SJSA1 (cell line): Measurements from ENCODE around the gene PGP. TPM values are rescaled to one million over a fixed set of nuclear protein-coding genes. Genes with fewer than 3 reads are reported as not detected.

Experiments
- DNase-seq, 2 experiments: peaks; one replicate each; pipeline ENCODE4 v3.0.0-alpha.2; 2015 to 2020; ENCODE audit warnings: low spot score in 2 of 2, low read depth in 1 of 2
- H3K27ac ChIP-seq: fragments of 250-450 bp; sonication (Bioruptor Pico); 2 replicates; pipeline ENCODE4 v1.5.1; 2020; ENCODE audit warnings: mild to moderate bottlenecking, moderate library complexity
- H3K27me3 ChIP-seq: fragments of 250-450 bp; sonication (Bioruptor Pico); replicated peaks from 2 replicates; pipeline ENCODE4 v1.5.1; 2020; ENCODE audit warnings: mild to moderate bottlenecking, moderate library complexity
- H3K36me3 ChIP-seq: fragments of 250-450 bp; sonication (Bioruptor Pico); 2 replicates; pipeline ENCODE4 v1.5.1; 2020; ENCODE audit warnings: mild to moderate bottlenecking
- H3K4me1 ChIP-seq: fragments of 250-450 bp; sonication (Bioruptor Pico); replicated peaks from 2 replicates; pipeline ENCODE4 v1.6.1; 2021; ENCODE audit warnings: mild to moderate bottlenecking
- H3K4me3 ChIP-seq: fragments of 250-450 bp; sonication (Bioruptor Pico); 2 replicates; pipeline ENCODE4 v1.5.1; 2020; ENCODE audit warnings: mild to moderate bottlenecking
- H3K9me3 ChIP-seq: fragments of 250-450 bp; sonication (Bioruptor Pico); replicated peaks from 2 replicates; pipeline ENCODE4 v1.5.1; 2020; ENCODE audit warnings: mild to moderate bottlenecking
- total RNA-seq: library from RNA; depleted of rRNA; stranded (reverse); fragments of >200 nt; shearing (Covaris generic); gene quantifications from 2 replicates; pipeline ENCODE4 v1.2.3, GENCODE V29; 2014

Gene PGP
- total RNA-seq, 1 experiment from 2014 or later: 37.8 TPM

DNA sequence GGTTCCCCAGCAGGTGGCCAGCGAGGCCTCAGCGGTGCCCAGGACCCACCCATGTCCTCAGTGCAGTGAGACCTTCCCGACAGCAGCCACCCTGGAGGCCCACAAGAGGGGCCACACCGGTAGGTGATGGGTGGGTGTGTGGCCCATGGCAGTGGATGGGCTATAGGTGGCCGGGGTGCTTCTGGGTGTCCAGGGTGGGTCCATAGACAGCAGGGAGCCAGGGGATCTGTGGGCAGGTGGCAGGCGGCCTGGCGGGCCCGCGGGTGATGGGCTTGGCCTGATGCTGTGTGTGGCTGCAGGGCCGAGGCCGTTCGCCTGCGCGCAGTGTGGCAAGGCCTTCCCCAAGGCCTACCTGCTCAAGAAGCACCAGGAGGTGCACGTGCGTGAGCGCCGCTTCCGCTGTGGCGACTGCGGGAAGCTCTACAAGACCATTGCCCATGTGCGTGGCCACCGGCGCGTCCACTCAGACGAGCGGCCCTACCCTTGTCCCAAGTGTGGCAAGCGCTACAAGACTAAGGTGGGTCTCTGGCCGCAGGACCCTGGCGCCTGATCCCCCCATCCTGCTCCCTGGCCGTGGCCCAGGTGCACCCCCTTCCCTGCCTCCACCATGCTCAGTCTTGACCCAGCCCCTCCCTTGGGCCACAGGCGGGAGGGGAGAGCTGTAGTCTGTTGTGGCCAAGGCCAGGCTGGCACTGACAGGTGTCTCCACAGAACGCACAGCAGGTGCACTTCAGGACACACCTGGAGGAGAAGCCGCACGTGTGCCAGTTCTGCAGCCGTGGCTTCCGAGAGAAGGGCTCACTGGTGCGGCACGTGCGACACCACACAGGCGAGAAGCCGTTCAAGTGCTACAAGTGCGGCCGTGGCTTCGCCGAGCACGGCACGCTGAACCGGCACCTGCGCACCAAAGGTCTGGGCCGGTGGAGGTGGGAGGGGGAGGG, 19.5 kb upstream of the PGP start:
- Histone ChIP-seq H3K36me3 (peaks cover 86% of the 10 kb centered on the region), H3K27me3 (no peaks in the 10 kb centered on the region), H3K4me1 (no peaks in the 10 kb centered on the region), H3K9me3 (no peaks in the 10 kb centered on the region), H3K4me3 (no peak overlapping the region), H3K27ac (no peak overlapping the region)
- DNase-seq: no peak

DNA sequence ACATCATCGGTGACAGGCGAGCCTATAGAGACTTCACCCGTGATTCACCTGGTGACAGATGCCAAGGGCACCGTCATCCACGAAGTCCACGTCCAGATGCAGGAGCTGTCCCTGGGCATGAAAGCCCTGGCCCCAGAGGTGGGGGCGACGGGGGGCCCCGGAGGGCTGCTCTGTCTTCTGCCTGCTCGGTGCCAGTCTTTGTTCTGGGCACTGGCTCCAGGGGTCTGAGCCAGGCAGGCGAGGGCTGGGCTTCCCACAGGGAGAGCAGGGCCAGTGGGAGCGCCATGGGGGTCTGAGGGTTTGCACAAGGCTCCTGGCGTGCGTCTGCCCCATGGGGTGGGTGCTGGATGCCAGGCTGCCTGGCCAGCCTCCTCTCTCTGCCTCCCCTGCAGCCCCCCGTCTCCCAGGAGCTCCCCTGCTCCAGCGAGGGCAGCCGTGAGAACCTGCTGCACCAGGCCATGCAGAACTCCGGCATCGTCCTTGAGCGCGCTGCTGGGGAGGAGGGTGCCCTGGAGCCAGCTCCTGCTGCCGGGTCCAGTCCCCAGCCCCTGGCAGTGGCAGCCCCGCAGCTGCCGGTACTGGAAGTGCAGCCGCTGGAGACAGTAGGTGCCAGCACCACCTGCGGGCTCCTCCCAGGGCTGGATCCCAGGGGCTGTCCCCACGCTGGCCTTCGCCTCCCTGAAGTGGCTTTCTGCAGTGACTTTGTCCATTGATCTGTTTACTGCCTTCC, 18.6 kb upstream of the PGP start:
- Histone ChIP-seq H3K36me3 (peaks cover 92% of the 10 kb centered on the region), H3K4me1 (no peaks in the 10 kb centered on the region), H3K4me3 (no peak overlapping the region), H3K9me3 (no peaks in the 10 kb centered on the region), H3K27ac (no peak overlapping the region), H3K27me3 (no peaks in the 10 kb centered on the region)
- DNase-seq: peak in 1 of 2 experiments; percentile 45

DNA sequence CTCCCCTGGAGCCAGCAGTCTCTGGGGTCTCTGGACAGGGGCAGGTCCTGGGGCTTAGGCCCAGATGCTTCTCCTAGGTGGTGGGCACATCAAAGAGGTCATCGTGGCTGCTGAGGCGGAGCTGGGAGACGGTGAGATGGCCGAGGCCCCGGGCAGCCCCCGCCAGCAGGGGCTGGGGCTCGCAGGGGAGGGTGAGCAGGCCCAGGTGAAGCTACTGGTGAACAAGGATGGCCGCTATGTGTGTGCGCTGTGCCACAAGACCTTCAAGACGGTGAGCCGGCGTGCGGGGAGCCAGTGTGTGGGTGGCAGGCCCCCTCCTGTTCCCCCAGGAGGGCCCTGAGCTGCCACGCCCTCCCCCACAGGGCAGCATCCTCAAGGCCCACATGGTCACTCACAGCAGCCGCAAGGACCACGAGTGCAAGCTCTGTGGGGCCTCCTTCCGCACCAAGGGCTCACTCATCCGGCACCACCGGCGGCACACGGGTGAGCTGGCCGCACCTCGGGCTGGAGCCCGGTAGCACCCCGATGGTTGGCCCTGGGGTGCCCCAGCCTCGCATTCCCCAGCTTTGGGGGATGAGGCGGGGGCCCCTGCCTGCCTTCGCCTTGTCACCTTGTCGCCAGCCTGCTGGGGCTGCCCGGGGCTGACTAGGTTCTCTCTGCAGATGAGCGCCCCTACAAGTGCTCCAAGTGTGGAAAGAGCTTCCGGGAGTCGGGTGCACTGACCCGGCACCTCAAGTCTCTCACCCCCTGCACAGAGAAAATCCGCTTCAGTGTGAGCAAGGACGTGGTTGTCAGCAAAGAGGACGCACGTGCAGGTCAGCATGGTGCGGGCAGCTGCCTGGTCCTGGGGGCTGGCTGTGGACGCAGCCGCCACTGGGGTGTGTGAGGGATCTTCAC, 17.7 kb upstream of the PGP start:
- Histone ChIP-seq H3K36me3 (peaks cover 91% of the 10 kb centered on the region), H3K4me3 (no peak overlapping the region), H3K9me3 (no peaks in the 10 kb centered on the region), H3K4me1 (no peaks in the 10 kb centered on the region), H3K27ac (no peak overlapping the region), H3K27me3 (no peaks in the 10 kb centered on the region)
- DNase-seq: no peak

DNA sequence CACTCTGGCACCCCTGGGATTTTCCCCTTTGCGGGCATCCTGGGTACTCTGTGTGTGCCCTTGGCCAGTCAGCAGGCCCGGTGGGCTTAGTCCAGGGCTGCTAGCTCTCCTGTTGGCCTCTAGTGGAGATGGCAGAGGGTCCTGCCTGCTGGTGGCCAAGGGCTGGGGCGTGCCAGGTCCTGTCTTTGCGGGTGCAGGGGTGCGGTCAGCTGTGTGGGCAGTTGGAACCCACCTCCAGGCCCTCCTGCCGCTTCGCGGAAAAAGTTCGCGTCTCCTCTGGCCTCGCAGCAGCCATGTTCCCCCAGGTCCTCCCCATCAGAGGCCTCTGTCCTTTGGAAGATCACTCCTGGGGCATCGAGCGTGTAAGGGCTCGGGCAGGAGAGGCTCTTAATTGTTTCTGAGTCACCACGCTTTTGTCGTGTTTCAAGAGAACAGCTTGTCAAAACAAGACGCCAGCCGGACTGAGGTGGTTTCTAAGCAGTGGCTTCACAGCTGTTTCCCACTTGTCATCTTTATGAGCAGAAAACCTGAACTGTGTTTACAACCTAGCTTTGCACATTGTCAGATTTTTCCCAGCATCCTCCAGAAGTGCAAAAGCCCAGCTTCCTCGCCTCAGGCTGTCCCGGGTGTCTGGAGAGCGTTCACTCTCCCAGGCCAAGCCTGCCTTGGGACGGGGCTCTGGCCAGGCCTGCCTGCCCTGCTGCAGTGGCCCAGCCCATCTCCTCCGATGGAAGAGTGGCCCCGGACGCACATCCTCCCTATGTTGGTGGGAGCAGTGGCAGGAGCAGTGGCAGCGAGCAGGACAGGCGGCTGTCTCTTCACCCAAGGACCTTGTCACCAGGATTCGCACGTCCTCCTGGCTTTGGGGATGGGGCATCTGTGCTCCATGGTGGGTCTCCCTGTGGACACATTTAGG, 16.6 kb upstream of the PGP start:
- no peak for DNase-seq
- peaks cover 92% of the 10 kb centered on the region for H3K36me3 ChIP-seq
- H3K4me1 ChIP-seq: peaks cover 5% of the 10 kb centered on the region
- no peaks in the 10 kb centered on the region for H3K27me3 ChIP-seq
- no peaks in the 10 kb centered on the region for H3K9me3 ChIP-seq
- H3K4me3 ChIP-seq: no peak overlapping the region
- H3K27ac ChIP-seq: no peak overlapping the region

DNA sequence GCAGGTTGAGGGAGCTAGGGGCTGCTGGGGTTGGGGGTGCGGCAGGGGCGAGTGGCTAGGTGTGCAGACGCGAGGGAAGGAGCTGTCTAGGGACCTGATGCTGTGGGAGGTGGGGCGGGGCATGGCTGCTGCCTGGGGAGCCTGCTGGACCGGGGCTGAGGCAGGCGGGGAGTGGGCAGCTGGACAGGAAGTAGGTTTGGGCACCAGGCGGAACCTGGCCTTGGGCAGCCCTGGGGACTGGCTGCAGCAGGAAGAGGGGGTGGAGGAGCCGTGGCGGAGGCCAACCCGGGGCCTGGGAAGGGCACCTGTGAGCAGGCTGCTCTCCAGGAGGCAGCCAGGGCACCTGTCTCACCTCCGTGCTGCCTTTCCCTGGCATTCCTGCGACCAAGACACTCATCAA, 15.7 kb upstream of the PGP start:
- Histone ChIP-seq H3K9me3 (no peaks in the 10 kb centered on the region), H3K36me3 (peaks cover 83% of the 10 kb centered on the region), H3K27ac (no peak overlapping the region), H3K27me3 (no peaks in the 10 kb centered on the region), H3K4me3 (no peak overlapping the region), H3K4me1 (peaks cover 8% of the 10 kb centered on the region)
- no peak for DNase-seq

DNA sequence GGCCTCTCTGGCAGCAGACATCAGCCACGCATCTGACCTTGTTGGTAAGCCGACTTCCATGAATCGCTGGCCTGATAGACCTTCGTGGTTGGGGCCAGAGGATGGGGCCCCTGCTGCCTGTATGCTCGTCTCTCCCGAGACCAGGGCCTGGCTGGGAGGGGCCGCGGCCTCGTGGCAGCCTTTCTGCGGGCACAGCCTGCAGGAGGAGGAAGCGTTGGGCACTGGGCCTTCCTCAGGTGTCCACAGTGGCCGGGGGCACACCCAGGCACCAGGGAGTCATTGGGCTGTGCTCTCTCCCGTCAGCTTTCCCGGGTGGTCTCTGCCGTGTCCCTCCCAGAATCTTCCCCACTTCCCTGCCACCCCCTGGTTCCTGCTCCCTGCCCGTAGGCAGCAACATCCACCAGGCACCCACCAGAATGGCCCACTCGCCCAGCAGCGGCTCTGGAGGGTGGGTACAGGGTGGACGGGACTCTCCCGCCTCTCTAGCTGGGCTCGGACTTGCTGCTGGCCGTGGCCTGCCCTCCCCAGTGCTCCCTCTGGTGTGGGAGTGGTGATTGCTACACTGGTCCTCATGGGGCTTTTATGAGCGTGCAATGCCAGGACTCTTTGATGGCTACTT, 15.1 kb upstream of the PGP start:
- no peak overlapping the region for H3K27ac ChIP-seq
- no peak overlapping the region for H3K4me3 ChIP-seq
- peaks cover 13% of the 10 kb centered on the region for H3K4me1 ChIP-seq
- DNase-seq: no peak
- peaks cover 77% of the 10 kb centered on the region for H3K36me3 ChIP-seq
- no peaks in the 10 kb centered on the region for H3K27me3 ChIP-seq
- no peaks in the 10 kb centered on the region for H3K9me3 ChIP-seq

DNA sequence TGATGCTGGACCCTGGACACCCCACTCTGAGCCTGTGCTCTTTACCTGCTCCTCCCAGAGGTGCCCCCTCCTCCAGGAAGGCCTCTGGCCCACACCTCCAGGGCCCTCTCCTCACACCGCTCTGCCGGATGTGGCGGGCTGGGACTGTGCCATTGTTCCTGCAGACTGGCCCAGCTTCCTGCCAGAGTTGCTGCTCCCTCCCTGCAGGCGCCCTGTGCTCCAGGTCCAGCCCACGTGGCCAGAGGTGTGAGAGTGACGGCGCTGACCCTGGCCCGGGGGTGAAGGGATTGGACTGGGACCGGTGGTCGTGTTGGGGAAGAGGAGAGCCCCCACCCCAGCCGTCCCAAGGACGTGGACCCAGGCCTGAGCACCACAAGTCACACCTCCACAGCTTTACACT, 14.5 kb upstream of the PGP start:
- Histone ChIP-seq H3K4me3 (no peak overlapping the region), H3K27ac (no peak overlapping the region), H3K4me1 (peaks cover 19% of the 10 kb centered on the region), H3K27me3 (no peaks in the 10 kb centered on the region), H3K9me3 (no peaks in the 10 kb centered on the region), H3K36me3 (peaks cover 72% of the 10 kb centered on the region)
- DNase-seq: no peak

DNA sequence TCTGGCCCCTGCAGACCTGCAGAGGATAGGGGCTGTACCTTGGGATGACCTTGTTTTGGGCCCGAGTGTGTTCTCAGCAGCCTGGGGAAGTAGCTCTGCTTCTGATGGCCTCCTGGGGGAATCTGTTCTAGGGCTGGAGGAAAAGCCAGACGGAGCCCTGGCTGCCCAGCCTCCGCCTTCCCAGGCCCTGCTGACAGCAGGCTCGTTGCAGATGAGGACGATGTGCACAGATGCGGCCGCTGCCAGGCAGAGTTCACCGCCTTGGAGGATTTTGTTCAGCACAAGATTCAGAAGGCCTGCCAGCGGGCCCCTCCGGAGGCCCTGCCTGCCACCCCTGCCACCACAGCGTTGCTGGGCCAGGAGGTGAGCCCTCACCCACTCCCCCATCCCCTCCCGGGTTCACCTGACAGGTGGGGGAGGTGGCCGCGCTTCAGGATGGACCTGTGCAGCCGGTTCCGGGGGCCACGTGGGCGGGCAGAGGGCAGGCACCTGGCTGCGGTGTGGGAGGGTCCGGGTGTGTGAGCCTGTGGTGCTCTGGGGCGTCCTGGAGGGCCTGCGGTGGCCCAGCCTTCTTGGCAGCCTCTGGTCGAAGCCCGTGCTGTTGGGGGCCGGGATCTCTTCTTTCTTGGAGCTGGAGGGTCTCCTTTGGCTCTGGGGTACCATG, 13.7 kb upstream of the PGP start:
- Histone ChIP-seq H3K27ac (no peak overlapping the region), H3K9me3 (no peaks in the 10 kb centered on the region), H3K36me3 (peaks cover 68% of the 10 kb centered on the region), H3K4me3 (no peak overlapping the region), H3K27me3 (no peaks in the 10 kb centered on the region), H3K4me1 (peaks cover 20% of the 10 kb centered on the region)
- DNase-seq: no peak

DNA sequence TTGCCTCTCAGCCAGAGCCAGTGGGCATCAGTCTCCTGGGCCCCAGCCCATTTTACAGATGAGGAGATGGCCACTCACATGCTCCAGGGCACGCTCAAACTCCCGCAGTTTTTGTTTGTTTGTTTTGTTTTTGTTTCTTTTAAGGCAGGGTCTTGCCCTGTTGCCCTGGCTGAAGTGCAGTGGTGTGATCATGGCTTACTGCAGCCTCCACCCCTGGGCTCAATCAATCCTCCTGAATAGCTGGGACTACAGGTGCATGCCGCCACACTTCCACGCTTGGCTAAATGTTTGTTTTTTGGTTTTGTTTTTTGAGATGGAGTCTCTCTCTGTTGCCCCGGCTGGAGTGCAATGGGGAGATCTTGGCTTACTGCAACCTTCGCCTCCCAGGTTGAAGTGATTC, 12.3 kb upstream of the PGP start:
- Histone ChIP-seq H3K36me3 (peaks cover 55% of the 10 kb centered on the region), H3K4me3 (no peak overlapping the region), H3K27ac (no peak overlapping the region), H3K27me3 (no peaks in the 10 kb centered on the region), H3K4me1 (peaks cover 20% of the 10 kb centered on the region), H3K9me3 (no peaks in the 10 kb centered on the region)
- no peak for DNase-seq

DNA sequence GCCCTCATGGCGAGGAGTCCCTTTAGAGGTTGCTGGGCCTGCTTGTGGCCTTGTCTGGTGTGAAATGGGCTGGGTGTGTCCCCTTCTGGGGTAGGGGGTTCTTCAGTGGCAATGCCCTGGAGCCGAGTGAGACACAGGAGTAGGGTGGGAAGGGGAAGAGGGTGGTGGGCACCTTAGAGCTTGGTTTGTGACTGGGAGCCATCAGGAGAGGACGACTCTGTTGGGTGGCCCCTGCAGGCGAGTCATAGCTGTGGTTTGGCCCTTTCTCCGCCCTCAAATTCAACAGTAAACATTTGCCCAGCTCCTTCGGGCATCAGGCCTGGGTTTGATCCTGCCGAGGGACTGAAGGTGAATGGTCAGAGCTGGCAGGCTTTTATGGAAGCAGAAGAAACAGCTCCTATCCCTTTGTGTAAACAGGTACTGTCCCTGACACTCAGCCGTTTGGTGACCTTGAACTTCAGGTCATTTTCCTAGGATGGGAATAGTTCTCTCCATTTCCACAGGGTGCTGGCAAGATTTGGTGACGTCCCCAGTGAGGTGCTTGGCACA, 11.7 kb upstream of the PGP start:
- Histone ChIP-seq H3K4me1 (peaks cover 20% of the 10 kb centered on the region), H3K4me3 (no peak overlapping the region), H3K36me3 (peaks cover 49% of the 10 kb centered on the region), H3K9me3 (no peaks in the 10 kb centered on the region), H3K27ac (no peak overlapping the region), H3K27me3 (no peaks in the 10 kb centered on the region)
- peak in 1 of 2 experiments; percentile 45 for DNase-seq

DNA sequence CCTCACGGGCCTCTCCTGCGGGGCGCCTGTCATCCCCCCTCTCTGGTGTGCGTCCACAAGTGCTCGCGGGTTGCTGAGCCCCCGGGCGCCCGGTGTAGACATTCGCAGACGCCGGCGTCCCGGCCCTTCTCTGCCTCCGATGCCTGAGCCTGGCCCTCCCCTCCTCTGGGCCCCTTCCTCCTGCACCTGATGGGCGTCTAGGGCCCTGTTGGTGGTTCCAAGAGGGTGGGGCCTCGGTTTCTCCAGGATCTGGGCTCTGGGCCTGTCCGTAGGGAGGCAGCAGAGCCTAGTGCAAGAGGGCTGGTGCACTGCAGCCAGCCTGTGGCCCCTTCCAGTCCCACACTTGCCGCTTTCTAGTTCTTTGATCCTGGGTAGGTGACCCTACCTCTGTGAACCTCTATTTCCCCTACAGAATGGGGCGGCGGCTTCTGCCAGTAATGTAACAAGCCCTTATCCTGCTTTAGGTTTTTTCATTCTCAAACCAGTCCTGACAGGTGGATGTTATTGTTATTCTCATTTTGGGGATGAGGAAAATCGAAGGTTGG, 9.4 kb upstream of the PGP start:
- no peaks in the 10 kb centered on the region for H3K9me3 ChIP-seq
- peak overlapping the region; percentile 83 for H3K4me3 ChIP-seq
- peak overlapping the region; percentile 25 for H3K27ac ChIP-seq
- H3K36me3 ChIP-seq: peaks cover 29% of the 10 kb centered on the region
- H3K27me3 ChIP-seq: no peaks in the 10 kb centered on the region
- H3K4me1 ChIP-seq: peaks cover 20% of the 10 kb centered on the region
- no peak for DNase-seq
